GM21367 (cell line): ENCODE measurements around the gene MGAT2.
"Not testable (repeated sequence)": the region's sequence is repeated elsewhere in the genome, so short reads cannot be mapped to it uniquely, and the experiment has no call there.

Source experiments
- ATAC-seq: cut with Tn5 transposase; IDR thresholded peaks from one replicate; pipeline ENCODE4 v1.9.1; 2021; ENCODE audit not compliant: unreplicated experiment

MGAT2 gene

DNA sequence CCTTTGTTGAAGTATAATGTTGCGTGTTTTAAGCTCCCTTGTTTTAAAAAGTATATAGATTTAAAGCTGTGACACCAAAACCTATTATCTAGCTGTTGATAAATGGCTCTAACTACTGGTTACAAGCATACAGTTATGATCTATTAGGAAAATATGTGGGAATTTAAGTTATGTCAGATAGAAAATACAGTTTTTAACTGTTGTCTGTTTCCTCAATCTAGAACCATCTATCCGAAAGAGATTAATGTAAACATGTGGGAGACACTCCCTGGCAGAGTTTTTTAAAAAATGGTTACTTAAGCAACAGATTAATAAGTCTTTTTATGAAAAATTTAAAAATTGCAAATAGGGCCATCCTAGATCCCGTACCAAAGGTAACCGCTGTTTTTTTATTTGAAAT is 8.3 kb upstream of the MGAT2 start:
- no peak for ATAC-seq

DNA sequence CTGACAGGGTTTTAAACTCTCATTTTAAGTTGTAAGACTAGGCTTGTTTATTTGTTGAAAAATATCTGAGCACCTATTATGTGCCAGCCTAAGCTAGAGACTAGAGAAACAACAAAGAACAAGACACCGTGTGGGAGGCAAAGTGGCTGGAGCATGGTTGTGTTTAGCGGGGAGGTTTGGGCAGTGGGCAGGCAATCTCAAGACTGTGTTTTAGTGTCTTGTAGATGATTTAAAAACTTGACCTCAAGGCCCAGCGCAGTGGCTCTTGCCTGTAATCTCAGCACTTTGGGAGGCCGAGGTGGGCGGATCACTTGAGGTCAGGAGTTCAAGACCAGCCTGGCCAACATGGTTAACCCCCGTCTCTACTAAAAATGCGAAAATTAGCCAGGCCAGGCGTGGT is 7.9 kb upstream of the MGAT2 start:
- ATAC-seq: no peak

DNA sequence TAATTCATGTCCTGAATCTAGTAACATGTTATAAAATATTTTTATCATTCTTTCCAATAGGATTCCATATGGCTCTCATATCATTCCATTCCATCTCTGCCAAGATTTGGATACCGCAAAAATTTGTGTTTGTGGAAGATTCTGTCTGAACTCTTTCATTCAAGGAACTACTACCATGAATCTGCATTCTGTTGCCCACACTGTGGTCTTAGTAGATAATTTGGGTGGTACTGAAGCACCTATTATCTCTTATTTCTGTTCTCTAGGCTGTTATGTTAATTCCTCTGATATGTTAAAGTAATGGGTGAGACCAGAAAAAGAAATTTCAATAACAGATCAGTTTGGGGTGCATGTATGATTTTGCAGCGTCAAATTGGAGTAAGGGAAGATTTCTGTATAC is 6.4 kb upstream of the MGAT2 start:
- ATAC-seq: no peak

- no peak for ATAC-seq
Observed at GRCh38 chr14:49615776-49616175, 4.8 kb upstream of the MGAT2 start.

DNA sequence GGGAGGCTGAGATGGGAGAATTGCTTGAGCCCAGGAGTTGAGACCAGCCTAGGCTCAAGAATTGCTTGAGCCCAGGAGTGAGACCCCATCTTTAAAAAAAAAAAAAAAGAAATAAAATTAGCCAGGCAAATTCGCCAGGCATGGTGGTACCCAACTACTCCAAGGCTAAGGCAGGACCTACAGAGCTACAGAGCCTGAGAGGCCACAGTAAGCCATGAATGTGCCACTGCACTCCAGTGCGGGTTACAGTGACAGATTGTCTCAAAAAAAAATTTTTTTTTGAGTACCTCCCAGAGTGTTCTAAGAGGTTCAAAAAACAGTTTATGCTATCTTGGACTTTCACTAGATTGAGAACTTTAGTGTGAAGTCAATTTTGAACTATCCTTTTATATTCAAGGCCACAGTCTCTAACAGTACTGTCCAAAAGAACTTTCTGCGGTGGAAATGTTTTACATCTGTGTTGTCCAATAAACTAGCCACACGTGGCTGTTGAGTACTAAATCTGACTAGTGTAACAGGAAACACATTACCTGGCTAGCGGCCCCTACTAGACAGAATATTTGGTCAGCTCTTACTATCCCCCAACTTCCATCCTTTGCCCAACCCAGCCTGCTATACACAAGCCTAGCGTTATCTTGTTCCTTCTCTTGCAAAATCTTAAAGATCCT is 2.6 kb upstream of the MGAT2 start:
- no peak for ATAC-seq

- ATAC-seq: not testable (repeated sequence)
Observed at GRCh38 chr14:49619273-49619672, 1.3 kb upstream of the MGAT2 start.

- ATAC-seq: no peak
Observed at GRCh38 chr14:49619730-49620129, 869 bp upstream of the MGAT2 start.

DNA sequence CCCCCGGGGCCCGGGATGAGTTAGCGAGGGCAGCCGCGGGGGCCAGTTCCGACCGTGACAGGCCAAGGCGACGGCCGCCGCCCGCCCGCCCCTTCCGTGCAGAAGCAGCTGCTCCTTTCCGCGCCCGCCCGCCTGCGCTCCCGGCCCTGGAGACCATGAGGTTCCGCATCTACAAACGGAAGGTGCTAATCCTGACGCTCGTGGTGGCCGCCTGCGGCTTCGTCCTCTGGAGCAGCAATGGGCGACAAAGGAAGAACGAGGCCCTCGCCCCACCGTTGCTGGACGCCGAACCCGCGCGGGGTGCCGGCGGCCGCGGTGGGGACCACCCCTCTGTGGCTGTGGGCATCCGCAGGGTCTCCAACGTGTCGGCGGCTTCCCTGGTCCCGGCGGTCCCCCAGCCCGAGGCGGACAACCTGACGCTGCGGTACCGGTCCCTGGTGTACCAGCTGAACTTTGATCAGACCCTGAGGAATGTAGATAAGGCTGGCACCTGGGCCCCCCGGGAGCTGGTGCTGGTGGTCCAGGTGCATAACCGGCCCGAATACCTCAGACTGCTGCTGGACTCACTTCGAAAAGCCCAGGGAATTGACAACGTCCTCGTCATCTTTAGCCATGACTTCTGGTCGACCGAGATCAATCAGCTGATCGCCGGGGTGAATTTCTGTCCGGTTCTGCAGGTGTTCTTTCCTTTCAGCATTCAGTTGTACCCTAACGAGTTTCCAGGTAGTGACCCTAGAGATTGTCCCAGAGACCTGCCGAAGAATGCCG is 699 bp downstream of the MGAT2 start:
- peak; percentile 22 for ATAC-seq

GRCh38 chr14:49622022-49622607 is 1.5 kb downstream of the MGAT2 start:
- no peak for ATAC-seq

DNA sequence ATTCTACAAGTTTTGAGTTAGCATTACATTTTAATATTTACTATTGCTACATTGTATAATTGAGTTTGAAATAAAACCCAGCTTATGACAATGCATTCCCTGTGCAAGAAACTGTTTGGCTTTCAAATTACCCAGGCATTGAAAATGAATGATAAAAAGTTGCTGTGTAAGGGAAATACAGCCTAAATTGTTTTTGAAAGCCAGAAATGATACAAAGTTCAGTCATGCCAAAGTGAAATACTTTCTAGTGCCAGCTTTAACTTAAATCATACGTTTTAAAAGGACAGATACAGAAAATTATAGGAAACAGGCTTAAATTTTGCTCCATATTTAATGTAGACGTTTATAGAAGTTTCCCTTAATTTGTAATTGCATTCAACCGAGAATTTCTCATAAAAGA is 2.8 kb downstream of the MGAT2 start:
- no peak for ATAC-seq

- no peak for ATAC-seq
Observed at GRCh38 chr14:49623941-49624839, 3.6 kb downstream of the MGAT2 start.

DNA sequence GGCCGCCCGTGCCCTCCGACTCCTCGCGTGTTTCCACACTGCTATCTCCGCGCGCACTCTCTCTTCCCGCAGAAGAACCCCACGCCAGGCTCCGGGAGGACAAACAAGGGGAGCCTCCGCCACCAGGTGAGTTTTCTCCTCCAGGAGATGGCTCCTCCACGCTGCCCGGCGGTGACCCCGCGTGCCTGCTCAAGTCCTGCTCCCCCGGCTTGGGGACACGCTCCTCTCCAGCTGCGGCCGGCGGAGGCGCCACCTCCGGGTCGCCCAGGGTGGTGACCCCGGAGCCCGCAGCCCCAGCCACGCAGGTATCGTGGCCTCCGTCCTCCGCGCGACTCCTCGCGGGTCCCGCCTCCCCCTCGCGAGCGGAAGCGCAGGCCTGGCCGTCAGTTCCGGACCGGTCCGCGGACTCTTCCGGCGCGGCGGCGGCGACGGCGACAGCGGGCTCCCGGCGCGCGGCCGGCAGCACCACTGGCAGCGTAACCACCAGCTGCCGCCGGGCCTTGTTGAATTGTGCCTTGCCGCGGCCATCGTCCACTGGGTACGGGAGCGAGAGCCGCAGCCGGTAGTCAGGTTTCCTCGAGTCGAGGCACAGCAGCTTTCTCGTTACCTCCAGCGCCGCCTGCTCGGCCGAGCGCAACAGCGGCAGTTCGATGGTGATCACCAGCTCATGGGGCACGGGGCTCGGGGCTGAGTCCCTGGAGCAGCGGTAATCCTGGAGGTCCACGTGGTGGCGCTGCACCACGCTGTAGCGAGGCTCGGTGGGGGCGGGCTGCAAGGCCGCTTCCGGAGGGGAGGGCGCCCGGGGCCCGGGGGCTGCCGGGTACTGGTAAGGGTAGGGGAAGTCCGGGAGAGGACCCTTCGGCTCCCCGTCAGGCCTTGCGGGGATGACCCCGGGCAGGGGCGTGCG is 13.3 kb downstream of the MGAT2 start:
- ATAC-seq: peak; percentile 70

DNA sequence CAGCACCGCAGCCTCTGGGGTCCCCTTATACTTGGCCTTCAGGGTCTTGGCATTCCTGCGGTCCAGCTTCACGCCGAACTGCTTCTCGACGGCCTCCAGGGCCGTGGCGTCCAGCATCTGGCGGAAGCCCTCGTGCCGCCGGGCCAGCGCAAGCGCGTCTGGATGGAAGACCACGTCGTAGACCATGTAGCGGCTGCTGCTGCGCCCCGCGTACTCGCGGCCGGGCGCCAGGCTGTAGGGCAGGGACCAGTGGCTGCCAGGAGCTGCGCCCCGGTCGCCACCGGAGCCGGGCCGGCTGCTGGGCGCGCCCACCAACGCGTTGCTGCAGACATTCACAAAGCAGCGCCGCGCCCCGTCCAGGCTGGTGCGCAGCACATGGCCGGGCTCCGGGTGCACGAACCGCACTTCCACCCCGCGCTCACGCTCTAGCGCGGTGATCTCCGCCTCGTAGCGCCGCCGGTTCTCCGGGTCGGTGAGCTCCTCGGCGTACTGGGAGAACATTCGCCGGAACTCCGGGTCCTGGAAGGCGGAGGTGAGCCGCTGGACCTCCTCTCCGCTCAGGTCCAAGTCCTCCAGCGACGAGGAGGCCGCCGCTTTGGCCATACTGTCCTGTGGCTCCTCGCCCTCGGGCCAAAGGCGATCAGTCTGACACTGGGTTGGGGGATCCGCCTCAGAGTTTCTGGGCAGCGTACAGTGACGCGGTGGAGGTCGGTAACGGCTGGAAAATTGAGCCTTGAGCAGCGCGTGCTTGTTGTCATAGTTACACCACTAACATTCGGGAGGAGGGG is 14.1 kb downstream of the MGAT2 start, which contains the start of gene DNAAF2:
DNAAF2 (minus strand) TSS at position 698 of the 788 bp plus-strand sequence; CDS start at position 603, 95 bp downstream.
- ATAC-seq: peak; percentile 21

DNA sequence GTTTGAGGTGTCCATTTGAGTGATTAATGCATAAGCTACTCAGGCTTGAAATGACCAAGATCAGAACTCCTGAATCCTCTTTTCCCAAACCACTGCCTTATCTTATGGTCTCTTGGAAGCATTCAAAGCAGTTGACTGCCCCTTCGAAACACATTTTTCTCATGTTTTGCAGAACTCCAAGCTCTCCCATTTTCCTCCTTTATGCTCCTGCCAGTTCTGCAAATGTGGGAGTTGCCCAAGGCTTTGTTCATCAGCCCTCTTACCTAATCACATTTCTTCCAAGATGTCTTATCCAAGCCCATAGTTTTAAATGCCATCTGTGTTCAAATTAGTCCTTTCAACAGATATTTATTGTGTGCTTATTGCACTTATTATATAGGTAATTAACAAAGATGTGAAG is 16.3 kb downstream of the MGAT2 start:
- no peak for ATAC-seq

DNA sequence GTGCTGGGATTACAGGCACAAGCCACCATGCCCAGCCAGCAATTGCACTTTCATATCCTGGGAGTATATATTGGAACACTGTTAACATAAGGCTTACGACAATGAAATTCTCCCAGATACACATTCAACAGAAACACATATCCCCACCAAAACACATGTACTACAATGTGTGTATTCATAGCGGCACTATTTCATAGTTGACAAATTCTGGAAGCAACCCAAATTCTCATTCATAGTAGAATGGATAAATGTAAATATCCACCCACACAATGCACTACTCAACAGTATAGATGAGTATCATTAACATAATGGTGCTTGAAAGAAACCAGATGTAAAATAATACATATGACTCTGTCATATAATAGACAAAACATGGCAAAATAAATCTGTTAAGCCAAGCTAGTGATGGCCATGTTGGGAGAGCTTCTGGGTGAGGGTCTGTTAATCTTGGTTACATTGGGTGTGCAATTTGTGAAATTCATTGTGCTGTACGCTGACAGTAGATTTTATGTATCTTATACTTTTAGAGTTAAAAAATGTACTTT is 17.0 kb downstream of the MGAT2 start:
- no peak for ATAC-seq

DNA sequence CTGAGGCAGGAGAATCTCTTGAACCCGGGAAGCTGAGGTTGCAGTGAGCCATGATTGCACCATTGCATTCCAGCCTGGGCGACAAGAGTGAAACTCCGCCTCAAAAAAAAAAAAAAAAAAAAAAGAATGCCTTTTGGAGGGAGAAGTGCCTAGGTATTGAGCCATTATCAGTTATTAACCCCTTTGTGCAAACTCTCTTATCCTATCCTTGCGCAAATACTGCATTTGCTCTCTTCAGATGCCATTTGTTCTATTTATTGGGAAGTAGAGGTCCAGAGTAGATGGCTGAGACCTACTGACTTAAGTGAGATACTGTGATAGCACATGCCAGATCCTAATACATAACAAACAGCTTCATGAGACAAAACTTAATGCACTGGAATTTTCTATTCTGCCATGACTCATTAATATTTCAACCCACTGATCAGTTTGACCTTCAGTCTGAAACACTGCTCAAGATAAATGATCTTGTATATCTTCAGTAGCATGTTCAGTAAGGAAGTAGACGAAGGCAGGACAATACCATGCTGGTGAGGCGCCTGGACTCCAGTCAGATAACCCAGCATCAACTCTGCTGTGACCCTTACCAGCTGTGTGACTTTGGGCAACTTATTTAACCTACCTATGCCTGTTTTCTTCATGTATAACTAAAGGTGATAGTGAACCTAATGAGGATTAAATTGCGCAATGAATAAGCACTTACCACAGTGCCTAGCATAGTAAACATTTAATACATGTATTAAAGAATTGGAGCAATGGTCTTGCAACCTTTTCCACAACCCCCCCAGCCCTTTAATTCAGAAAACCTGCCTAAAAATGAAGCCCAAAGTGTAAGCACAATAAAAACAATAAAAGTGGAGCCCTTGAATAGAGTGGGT is 20.2 kb downstream of the MGAT2 start:
- ATAC-seq: no peak

DNA sequence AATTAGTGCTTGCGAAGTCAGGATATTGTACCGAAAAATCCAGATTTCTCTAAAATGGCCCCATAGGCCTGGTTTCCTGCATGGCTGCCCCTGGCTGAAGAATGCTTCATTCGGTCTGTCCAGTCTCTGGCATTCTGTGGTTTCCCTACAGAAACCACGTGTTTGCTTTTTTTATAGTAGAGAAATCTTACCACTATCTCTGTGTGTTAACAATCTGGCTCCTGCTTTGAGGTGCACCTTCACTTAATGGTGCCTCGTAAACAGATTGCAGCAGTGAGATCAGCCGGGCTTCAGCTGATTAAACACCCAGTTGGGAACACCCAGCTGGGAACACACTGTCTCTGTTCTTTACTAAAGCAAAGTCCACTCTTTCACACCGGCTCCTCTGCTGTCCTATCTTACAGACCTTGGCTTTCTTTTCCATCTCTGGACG is 21.1 kb downstream of the MGAT2 start:
- ATAC-seq: no peak

DNA sequence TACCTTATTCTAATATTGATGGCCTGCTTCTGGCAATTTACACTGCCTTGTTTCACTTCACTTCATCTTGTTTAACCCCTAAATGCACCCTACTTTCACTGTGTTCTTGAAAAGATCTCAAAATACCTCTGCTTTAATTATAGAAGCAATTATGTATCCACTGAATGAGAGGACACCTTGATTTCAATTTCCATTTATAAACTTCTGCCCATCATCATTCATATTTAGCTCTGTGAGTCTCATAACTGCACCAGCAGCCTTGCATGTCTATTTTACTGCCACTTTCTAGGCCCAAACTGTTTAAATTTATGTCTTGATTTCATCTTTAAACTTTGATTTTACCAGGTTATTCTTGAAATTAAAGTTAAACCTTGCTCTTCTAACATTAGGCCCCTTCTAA is 21.6 kb downstream of the MGAT2 start:
- ATAC-seq: no peak
